ENCODE data around the gene SMC5. TPM values are rescaled to one million over a fixed set of nuclear protein-coding genes. Genes with fewer than 3 reads are reported as not detected.
"Not testable (repeated sequence)": the region's sequence is repeated elsewhere in the genome, so short reads cannot be mapped to it uniquely, and the experiment has no call there.

The SMC5 gene
- total RNA-seq, 4 donors from 2014 or later = 15.1 to 26.7 (median 19.1) TPM

DNA sequence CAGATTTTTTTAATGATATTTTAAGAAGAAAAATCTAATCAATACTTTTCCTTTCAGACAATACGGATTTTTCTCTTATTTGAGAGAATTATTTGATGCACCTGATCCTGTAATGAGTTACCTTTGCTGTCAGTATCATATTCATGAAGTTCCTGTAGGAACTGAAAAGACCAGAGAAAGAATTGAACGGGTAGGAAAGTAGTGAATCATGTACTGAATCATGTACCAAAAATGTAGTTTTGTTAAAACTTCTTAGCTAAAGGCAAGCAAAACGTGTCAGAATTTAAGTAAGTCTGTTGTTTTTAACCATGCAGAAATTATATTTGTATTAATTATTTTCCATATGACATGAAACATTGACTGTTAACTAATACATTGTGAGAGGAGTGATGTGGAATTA, 56.6 kb downstream of the SMC5 start:
- 91% methylated on average over 3 of the region's 3 CpGs for WGBS, 2 donors
- no peak for TF ChIP-seq POLR2A (IDR thresholded peaks at IDR 0.05)
- TF ChIP-seq, protein P1, sequence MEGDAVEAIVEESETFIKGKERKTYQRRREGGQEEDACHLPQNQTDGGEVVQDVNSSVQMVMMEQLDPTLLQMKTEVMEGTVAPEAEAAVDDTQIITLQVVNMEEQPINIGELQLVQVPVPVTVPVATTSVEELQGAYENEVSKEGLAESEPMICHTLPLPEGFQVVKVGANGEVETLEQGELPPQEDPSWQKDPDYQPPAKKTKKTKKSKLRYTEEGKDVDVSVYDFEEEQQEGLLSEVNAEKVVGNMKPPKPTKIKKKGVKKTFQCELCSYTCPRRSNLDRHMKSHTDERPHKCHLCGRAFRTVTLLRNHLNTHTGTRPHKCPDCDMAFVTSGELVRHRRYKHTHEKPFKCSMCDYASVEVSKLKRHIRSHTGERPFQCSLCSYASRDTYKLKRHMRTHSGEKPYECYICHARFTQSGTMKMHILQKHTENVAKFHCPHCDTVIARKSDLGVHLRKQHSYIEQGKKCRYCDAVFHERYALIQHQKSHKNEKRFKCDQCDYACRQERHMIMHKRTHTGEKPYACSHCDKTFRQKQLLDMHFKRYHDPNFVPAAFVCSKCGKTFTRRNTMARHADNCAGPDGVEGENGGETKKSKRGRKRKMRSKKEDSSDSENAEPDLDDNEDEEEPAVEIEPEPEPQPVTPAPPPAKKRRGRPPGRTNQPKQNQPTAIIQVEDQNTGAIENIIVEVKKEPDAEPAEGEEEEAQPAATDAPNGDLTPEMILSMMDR (IDR thresholded peaks at IDR 0.05) = no peak
- DNase-seq (ENCODE audit: low spot score in 2 of 2) = no peak
- no peak overlapping the region for H3K4me3 ChIP-seq (ENCODE audit: low read depth, poor library complexity, severe bottlenecking)
- intact Hi-C loops (cut with DNase I; ENCODE audit: low total_unique reads) = no loop called here

DNA sequence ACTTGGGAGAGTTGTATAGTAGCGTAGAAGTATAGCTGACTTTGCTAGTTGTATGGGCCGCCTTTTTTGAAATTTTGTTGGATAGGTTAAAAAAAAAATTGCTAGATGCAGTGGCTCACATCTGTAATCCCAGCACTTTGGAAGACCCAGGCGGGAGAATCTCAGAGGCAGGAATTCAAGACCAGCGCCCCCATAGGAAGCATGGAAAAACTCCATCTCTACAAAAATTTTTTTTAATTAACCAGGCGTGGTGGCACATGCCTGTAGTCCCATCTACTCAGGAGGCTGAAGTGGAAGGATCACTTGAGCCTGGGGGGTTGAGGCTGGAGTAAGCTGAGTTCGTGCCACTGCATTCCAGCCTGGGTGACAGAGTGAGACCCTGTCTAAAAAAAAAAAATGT, 59.2 kb downstream of the SMC5 start:
- 90 to 97% methylated on average over 6 of the region's 6 CpGs for WGBS, 2 donors

DNA sequence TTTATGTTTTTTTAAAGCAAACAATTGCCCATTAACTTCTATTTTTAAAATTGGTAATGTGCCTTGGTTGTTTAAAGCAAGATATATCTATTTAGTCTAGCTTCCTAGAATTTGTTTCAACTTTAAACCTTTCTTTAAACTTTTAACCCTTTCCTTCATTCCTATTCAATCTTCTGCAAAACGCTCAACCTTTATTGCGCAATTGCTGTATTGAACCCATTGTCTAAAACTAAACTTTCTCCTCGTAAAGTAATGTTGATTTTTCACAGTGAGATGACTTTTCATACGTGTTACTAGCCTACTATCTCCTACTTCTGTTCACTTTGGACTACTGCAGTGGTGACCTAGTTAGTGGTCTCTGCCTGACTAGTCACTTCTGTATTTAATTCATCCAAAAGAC, 63.3 kb downstream of the SMC5 start:
- H3K4me3 ChIP-seq (ENCODE audit: low read depth, poor library complexity, severe bottlenecking) = no peak overlapping the region
- DNase-seq (ENCODE audit: low spot score in 2 of 2) = no peak
- intact Hi-C loops (cut with DNase I; ENCODE audit: low total_unique reads) = no loop called here
- TF ChIP-seq, protein P1 (IDR thresholded peaks at IDR 0.05) = no peak
- no peak for TF ChIP-seq POLR2A (IDR thresholded peaks at IDR 0.05)
- whole genome bisulfite sequencing, 2 donors = 94 to 97% methylated on average over 4 of the region's 4 CpGs

More for the DNA sequence above, 59.2 kb downstream of the SMC5 start:
- intact Hi-C loops (cut with DNase I; ENCODE audit: low total_unique reads) = no loop called here
- TF ChIP-seq POLR2A (IDR thresholded peaks at IDR 0.05) = no peak
- TF ChIP-seq, protein P1 (IDR thresholded peaks at IDR 0.05) = no peak
- no peak overlapping the region for H3K4me3 ChIP-seq (ENCODE audit: low read depth, poor library complexity, severe bottlenecking)
- no peak for DNase-seq (ENCODE audit: low spot score in 2 of 2)

DNA sequence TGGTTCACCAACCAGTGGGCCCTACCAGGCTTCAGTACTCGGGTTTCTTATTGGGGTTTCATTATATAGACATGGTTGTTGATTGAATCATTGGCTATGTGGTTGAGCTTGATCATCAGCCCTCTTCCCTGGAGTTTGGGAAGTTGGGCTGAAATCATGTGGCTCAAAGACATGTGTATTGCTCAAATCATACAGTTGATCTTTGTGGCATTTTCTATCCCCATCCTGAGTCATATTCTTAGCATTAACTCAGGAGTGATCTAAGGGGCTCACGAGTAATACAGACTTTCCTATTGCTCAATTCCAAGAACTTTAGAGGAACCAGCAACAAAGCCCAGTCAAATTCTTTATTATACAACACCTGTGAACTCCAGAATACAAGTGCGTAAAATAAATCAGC, 66.2 kb downstream of the SMC5 start:
- intact Hi-C loops (cut with DNase I; ENCODE audit: low total_unique reads) = no loop called here
- no peak overlapping the region for H3K4me3 ChIP-seq (ENCODE audit: low read depth, poor library complexity, severe bottlenecking)
- TF ChIP-seq, protein P1 (IDR thresholded peaks at IDR 0.05) = no peak
- TF ChIP-seq POLR2A (IDR thresholded peaks at IDR 0.05) = no peak
- 84 to 89% methylated on average over 3 of the region's 3 CpGs for WGBS, 2 donors
- DNase-seq (ENCODE audit: low spot score in 2 of 2) = no peak

DNA sequence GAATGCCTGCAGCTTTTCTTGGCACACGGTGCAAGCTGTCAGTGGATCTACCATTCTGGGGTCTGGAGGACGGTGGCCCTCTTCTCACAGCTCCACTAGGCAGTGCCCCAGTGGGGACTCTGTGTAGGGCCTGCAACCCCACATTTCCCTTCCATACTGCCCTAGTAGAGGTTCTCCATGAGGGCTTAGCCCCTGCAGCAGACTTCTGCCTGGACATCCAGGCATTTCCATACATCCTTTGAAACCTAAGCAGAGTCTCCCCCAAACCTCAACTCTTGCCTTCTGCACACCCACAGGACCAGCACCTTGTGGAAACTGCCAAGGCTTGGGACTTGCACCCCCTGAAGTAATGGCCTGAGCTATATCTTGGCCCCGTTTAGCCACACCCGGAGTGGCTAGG, 69.8 kb downstream of the SMC5 start:
- 66 to 74% methylated on average over 4 of the region's 4 CpGs for WGBS, 2 donors
- intact Hi-C loops (cut with DNase I; ENCODE audit: low total_unique reads); DNase-seq (ENCODE audit: low spot score in 2 of 2); H3K4me3 ChIP-seq (ENCODE audit: low read depth, poor library complexity, severe bottlenecking): not testable (repeated sequence)

DNA sequence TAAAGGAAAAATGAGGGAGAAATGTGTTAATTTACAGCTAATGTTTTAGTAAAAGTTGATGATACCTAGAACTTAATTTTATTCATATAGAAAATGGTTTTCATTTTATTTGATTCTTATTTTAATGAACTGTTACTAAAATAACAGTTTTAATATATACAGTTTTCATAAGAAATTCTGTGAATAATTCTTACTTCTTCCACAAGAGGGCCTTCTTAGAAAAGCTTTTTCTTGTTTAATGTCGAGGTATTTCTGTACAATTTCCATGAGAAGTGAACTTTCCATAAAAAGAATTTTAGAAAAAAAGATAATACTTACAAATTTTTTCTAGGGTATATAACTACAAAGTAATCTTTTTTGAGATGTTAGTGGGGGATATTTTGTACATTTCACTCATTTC, 81.8 kb downstream of the SMC5 start:
- 0% methylated on average over 1 of the region's 1 CpG for WGBS, 2 donors
- TF ChIP-seq, protein P1 (IDR thresholded peaks at IDR 0.05) = no peak
- no peak for TF ChIP-seq POLR2A (IDR thresholded peaks at IDR 0.05)
- H3K4me3 ChIP-seq (ENCODE audit: low read depth, poor library complexity, severe bottlenecking) = no peak overlapping the region
- intact Hi-C loops (cut with DNase I; ENCODE audit: low total_unique reads) = no loop called here
- no peak for DNase-seq (ENCODE audit: low spot score in 2 of 2)

Data from lower leg skin (tissue), 4 donors.